ENCODE measurements around the gene TCF20.

Gene TCF20

DNA sequence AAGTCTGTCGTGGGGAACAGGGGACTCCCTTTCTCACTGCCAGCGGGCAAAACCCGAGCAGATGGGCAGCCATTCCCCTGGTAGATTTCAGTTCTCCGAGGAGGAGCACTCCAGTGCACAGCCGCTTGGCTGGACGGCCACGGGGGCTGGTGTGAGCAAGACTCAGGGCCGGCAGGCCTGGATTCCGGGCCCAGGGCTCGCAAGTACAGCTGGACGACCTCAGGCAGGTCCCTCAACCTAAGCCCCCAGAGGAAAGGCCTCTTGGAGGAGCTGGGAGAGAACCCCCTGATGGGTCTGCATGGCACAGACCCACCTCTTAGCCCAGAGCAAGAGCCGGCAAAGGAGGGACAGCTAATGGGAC lies 31.3 kb upstream of the TCF20 start:
- Histone ChIP-seq H3K27me3 (ENCODE audit: control insufficient read depth, insufficient read depth, low read length) (no peaks in the 10 kb centered on the region), H3K9ac (no peak overlapping the region), H2AFZ (no peak overlapping the region), H3K79me2 (no peaks in the 10 kb centered on the region), H3K9me3 (ENCODE audit: control insufficient read depth, low read length) (no peaks in the 10 kb centered on the region), H3K4me3 (ENCODE audit: low read depth, low read length) (no peak overlapping the region), H3K27ac (no peak overlapping the region), H3K4me1 (peaks cover 3% of the 10 kb centered on the region), H3K36me3 (ENCODE audit: control insufficient read depth, insufficient read depth, low read length) (no peaks in the 10 kb centered on the region), H3K4me2 (ENCODE audit: low read length) (no peak overlapping the region)
- TF ChIP-seq, protein P1, sequence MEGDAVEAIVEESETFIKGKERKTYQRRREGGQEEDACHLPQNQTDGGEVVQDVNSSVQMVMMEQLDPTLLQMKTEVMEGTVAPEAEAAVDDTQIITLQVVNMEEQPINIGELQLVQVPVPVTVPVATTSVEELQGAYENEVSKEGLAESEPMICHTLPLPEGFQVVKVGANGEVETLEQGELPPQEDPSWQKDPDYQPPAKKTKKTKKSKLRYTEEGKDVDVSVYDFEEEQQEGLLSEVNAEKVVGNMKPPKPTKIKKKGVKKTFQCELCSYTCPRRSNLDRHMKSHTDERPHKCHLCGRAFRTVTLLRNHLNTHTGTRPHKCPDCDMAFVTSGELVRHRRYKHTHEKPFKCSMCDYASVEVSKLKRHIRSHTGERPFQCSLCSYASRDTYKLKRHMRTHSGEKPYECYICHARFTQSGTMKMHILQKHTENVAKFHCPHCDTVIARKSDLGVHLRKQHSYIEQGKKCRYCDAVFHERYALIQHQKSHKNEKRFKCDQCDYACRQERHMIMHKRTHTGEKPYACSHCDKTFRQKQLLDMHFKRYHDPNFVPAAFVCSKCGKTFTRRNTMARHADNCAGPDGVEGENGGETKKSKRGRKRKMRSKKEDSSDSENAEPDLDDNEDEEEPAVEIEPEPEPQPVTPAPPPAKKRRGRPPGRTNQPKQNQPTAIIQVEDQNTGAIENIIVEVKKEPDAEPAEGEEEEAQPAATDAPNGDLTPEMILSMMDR (IDR thresholded peaks at IDR 0.05), result no peak

DNA sequence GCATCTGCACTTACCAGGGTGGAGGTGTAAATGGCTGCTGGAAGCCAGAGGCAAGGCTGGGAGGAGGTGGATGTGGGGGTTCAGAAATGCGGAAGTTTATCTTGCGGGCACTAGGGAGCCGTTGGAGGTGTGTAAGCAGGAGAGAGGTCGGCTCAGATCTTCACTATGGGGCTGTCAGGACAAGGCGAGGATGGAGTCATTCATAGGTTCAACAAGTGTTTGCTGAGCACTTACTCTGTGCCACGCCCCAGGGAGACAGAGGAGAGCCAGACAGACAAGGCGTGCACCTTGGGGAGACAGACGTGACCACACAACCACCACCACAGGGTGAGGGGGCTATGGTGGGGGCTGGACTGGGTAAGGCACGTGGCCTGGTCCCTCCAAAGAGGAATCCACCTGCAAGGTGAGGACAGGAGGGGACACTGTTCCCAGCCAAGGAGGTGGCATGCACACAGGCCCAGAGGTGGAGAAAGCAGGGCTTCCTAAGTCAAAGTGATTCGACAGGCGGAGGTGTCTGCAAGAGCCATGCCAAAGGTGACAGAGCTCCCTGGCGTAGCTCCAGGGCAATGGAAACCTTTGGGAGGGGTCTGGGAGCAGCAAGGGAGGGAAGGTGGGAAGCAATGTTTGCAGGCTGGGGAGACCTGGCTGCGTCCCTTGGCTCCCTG lies 30.8 kb upstream of the TCF20 start:
- Histone ChIP-seq H3K9me3 (ENCODE audit: control insufficient read depth, low read length) (no peaks in the 10 kb centered on the region), H3K27me3 (ENCODE audit: control insufficient read depth, insufficient read depth, low read length) (no peaks in the 10 kb centered on the region), H3K4me2 (ENCODE audit: low read length) (no peak overlapping the region), H3K4me1 (peaks cover 3% of the 10 kb centered on the region), H3K36me3 (ENCODE audit: control insufficient read depth, insufficient read depth, low read length) (no peaks in the 10 kb centered on the region), H3K79me2 (no peaks in the 10 kb centered on the region), H3K4me3 (ENCODE audit: low read depth, low read length) (no peak overlapping the region), H3K27ac (no peak overlapping the region), H3K9ac (no peak overlapping the region), H2AFZ (no peak overlapping the region)
- TF ChIP-seq, protein P1 (IDR thresholded peaks at IDR 0.05), result no peak

DNA sequence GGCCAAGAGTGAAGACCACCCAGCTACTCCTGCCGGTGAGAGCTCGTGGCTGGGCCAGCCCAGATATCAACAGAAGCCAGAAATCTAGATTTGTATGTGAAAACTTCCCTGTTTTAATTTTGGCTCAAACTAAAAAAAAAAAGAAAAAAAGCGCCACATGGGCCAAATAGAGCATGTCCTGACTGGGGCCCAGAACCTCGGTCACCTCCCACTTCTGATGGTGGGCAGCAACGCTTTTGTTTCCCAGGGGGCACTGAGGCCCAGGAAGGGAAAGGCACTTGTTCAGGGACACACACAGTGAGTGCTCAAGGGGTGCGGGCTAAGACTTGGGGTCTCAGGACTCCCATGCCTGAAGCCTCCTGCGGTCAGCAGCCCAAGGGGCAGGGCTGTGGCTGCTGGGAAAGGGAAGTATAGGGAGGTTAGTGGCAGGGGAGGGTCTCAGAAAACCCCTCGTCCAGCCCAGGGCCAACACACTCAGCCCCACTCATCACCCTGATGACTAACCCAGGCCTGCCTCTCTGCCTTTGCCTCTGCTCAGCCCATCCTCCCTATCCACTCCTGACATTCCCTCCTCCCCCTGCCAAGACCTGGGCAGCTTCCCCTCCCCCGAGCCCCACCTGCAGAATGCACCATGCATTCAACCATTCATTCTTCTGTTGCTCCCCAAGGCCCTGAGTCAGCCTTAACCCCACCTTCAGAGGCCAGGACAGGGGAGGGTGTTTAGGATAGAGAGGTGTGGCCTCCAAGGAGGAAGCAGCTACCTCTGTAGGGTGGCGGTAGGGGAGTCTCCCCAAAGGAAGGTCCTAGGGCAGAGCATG lies 30.0 kb upstream of the TCF20 start:
- Histone ChIP-seq H3K36me3 (ENCODE audit: control insufficient read depth, insufficient read depth, low read length) (no peaks in the 10 kb centered on the region), H3K79me2 (no peaks in the 10 kb centered on the region), H3K4me2 (ENCODE audit: low read length) (no peak overlapping the region), H3K27me3 (ENCODE audit: control insufficient read depth, insufficient read depth, low read length) (no peaks in the 10 kb centered on the region), H3K4me1 (peaks cover 3% of the 10 kb centered on the region), H3K9ac (no peak overlapping the region), H2AFZ (no peak overlapping the region), H3K27ac (no peak overlapping the region), H3K9me3 (ENCODE audit: control insufficient read depth, low read length) (no peaks in the 10 kb centered on the region), H3K4me3 (ENCODE audit: low read depth, low read length) (no peak overlapping the region)
- TF ChIP-seq, protein P1 (IDR thresholded peaks at IDR 0.05), result no peak

DNA sequence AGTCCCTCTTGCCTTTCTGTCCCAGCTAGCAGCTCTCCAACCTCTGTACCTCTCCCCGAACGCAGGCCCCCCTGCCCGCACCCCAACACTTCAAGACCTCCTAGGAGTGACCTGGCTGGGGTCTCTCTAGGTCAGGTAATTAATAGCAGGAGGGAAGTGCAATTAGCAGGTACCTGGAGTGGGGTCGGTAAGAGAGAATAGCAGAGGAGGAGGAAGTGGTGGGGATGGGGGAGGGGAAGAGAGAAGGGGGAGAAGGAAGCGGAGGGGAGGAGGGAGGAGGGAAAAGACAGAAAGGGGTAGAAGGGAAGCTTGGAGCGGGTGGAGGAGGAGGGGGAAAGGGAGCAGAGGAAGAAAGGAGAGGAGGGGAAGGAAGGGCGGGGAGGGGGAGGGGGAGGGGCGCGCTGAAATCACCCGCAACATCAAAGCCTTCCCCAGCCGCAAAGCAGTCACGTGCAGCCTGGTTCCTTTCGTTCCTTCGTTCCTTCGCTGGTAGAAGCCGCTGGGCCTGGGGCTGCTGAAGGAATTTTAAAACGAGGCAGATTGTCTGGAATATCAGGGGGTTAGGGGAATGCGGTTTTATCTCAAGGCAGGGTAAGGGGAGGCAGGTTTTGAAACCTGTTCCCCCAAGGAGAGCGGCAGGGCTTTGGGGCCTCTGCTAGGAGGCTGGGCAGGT lies 29.3 kb upstream of the TCF20 start:
- Histone ChIP-seq H3K9me3 (ENCODE audit: control insufficient read depth, low read length) (no peaks in the 10 kb centered on the region), H3K36me3 (ENCODE audit: control insufficient read depth, insufficient read depth, low read length) (no peaks in the 10 kb centered on the region), H3K4me2 (ENCODE audit: low read length) (no peak overlapping the region), H3K27me3 (ENCODE audit: control insufficient read depth, insufficient read depth, low read length) (no peaks in the 10 kb centered on the region), H3K27ac (no peak overlapping the region), H3K79me2 (no peaks in the 10 kb centered on the region), H2AFZ (no peak overlapping the region), H3K4me1 (peaks cover 3% of the 10 kb centered on the region), H3K4me3 (ENCODE audit: low read depth, low read length) (no peak overlapping the region), H3K9ac (no peak overlapping the region)
- TF ChIP-seq, protein P1 (IDR thresholded peaks at IDR 0.05), result no peak

Measured in parathyroid adenoma (tissue), 2 donors.